GM18907 (cell line): ENCODE data around the gene PABPN1.

Source experiments
- ATAC-seq: cut with Tn5 transposase; IDR thresholded peaks from one replicate; pipeline ENCODE4 v1.9.1; 2021; ENCODE audit warnings: mild to moderate bottlenecking, moderate library complexity; ENCODE audit not compliant: unreplicated experiment

PABPN1 gene

DNA sequence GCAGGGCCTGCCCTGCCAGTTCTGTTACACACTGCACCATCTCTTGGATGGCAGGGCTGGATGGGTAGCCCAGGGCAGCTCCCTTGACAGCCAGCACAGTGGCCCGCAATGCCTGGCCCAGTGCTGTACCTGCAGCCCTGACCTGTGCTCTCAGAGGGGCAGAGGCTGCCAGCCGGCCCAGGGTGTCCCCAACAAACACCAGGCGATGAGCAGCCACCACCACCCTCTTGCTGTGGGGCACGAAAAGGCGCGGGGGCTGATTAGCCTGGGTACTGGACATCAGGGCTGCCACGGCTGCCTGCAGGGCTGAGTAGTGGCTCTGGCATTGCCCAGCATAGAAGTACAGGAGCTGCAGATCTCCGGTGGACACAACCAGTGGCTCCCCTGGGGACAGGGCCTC lies 36.0 kb downstream of the PABPN1 start:
- ATAC-seq, result no peak

- no peak for ATAC-seq
Measured at GRCh38 chr14:23358042-23358441, 36.8 kb downstream of the PABPN1 start.

GRCh38 chr14:23358553-23359166 lies 37.4 kb downstream of the PABPN1 start:
- ATAC-seq, result no peak

DNA sequence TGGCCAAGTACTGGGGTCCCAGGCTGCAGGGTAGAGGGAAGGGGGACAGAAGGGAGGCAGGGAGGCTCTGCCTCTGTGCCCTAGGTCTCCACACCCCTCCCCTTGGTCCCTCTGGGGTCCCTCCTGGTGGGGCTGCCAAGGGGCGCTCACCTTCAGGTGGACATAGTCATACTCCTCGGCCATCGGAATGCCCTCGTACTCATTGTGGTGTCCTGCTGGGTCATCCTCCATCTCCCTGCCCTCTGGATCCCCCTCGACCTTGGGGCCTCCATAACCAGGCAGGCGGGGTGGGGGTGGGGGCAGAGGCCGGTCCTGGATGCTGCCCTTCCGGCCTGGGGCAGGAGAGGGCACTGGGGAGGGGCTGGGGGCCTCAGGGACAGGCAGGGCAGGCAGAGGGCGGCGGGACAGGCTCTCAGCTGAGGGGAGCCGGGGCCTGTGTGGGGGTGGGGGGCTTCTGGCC lies 37.9 kb downstream of the PABPN1 start:
- ATAC-seq, result no peak

DNA sequence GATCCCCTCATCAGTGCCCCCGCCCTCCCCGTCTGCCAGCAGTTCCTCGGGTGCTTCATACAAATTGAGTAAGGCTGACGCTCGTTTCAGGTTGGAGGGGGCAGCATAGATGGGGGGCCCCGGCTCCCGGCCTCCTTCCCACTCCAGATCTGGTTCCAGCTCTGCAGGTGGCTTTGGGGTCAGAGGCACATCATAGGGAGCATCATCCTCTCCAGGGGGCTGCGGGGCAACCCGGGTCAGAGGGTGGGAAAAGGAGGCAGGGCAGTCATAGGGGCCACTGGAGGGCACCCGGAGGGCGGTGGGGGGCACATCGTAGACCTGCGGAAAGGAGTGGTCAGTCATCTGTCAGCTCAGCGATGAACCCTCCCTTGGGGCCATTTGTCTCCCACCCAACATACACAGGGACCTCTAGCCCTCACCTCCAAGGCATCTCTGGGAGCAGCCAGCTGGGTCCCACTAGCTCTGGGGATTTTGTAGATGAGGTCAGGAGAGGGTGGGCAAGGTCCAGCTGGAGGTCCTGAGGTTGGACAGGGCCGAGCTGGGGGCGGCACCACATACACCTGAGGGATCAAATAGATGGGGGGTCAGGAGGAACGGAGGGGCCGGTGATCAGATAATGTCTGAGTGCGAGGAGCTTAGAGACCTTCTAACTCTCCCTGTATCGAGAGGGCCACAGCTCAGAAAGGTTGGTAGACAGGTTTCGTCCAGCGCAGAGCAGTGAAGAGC lies 38.6 kb downstream of the PABPN1 start:
- no peak for ATAC-seq

- no peak for ATAC-seq
Measured at GRCh38 chr14:23360496-23360895, 39.2 kb downstream of the PABPN1 start.

DNA sequence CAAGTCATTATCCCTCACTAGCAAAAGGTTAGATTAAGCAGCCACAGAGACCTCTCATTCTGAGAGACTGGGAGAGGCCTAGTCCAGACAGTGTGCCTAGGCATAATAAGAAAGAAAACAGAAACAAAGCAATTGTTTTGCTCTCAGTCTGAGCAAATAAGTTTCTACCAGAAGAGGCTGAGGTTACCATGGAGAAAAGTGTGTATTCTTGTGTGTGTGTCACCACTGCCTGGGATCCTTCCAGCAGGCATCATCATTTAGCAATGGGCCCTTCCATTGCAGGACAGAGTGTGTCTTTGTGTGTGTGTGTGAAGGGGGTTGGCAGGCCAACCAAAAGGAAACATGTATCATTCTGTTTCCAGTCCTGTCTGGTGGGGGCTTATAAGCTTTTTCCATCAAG lies 40.1 kb downstream of the PABPN1 start:
- ATAC-seq, result no peak

DNA sequence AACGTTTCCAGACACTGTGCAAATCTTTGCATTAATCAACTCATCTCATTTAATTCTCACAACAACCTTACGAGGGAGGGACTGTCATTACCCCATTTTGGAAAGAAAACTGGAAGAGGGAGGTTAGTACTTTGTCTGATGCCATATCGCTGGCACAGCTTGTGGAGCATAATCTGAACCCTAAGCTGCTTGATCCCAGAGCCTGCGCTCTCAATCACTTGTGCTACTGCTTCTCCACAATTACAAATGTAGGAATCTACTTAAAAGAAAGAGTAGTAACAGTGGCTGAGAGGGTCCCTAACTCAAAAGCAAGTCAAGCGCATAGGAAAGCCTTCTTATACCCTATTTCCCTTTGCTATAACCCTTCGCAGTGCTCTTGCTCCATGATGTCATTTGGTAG lies 40.5 kb downstream of the PABPN1 start:
- no peak for ATAC-seq

- no peak for ATAC-seq
Measured at GRCh38 chr14:23362200-23362599, 40.9 kb downstream of the PABPN1 start.

DNA sequence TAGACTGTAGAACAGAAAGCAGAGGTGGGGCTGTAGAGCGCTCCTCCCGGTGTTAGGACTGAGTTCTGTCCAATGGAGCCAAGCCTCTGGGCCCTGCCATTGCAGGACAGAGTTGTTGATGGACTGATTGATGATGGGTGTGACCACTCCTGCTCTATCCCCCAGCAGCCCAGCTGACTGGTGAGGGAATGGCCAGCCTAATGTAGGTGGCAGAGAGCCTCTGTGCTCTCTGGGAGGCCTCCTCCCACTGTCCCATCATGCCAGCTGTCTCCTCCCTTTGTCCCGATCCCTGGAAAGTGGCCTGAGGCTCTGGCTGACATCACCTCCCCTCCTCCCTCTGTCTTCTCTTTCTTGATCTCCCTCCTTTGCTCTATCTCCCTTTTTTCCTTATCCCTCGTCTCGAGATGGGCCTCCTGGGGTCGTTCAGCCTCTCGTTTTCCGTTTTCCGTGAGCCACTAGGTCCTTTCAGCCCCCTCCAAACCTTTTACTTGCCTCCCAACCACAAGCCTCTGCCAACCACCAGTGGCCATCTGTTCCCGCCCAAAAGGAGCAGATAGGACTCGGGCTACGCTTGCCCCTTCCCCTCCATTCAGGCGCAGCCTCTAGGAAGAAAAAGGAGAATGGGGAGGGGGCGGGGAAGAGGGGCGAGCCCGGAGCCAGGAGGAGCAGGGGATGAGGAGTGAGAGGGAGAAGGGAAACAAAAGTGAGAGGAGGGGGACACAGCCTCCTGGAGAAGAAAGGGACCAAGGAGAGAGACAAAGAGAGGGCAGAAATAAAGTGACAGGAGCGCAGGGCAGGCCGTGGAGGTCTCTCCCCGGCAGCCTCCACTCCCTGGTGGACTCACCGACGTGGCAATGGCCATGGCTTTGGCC lies 43.1 kb downstream of the PABPN1 start:
- ATAC-seq, result no peak

DNA sequence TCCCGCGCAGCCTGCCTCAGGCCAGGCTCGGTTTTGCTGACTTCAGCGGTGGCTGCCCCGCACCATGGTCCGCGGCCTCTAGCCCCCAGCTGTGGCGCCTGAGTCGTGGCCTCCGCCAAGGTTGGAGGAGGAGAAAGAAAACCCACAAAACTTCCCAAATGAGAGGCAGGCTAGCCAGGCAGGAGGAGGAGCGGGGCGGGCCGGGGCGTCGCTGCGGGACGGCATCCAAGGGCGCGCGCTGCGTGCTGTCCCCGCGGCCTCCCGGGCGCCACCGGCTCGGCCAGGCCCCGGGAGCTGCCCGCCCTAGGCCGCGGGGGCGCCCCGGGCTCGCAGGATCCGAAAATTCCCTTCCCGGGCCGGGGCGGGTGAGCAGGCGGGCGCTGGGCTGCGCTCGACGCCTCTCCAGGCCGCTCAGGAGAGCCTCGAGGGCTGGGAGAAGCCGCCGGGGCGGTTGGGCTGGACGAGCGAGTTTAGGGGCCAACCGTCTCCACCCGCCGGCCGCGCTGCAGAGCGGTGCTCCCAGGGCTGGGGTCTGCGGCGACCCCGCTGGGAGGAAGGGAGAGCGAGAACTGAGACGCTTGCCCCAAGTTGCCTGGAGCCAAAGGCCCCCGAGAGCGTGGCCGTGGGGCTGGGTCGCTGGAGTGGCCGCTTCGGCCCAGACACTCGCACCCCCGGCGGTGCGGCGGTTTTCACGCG lies 43.9 kb downstream of the PABPN1 start, which contains the start of gene EFS:
Gene EFS (minus strand): TSS at position 137 of the 696 bp plus-strand sequence. CDS start 147 bp downstream, outside the sequence.
- ATAC-seq, result no peak

- ATAC-seq, result no peak
Measured at GRCh38 chr14:23365732-23366425, 44.6 kb downstream of the PABPN1 start.

DNA sequence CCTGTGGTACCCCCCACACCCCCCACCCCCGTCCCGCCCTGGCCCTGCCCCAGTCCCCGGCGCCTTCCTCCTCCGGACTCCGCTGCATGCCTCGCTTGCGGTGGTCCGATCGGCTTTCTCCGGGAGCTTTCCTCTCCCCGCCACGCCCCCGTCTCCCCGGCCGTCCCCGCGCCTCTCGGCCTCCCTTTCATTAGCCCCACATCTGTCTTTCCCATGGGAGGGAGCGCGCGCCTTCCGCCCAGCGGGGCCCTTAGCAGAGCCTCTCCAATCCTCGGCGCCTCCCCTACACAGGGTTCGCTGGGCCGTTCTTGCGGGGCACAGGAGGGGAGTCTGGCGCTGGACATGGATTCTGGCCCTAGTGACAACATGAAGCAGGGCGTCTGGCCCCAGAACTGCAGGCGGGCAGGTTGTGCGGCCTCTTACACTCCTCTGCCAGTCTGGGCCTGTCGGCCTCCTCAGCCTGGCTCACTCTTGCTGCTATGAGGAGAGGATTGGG lies 45.2 kb downstream of the PABPN1 start:
- ATAC-seq, result no peak

- no peak for ATAC-seq
Measured at GRCh38 chr14:23370221-23370620, 49.0 kb downstream of the PABPN1 start.

DNA sequence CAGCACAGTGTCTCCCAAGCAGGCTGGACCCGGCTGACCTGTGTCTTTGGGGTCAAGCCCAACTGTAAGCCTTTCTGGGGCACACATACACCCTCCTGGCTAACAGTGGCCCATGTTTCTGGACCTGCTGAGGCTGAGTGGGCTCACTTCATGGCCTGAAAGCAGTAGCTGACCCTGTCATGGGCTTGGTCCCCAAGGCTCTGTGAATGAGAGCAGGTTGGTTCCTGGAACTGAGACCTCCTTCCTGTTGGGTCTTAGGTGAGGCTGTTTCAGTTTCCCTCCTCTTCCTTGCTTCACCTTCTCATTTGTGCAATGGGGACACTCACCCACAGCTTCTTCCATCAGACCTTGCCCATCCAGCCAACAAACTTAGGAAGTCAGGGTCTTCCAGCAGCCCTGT lies 50.6 kb downstream of the PABPN1 start:
- ATAC-seq, result no peak

- ATAC-seq, result no peak
Measured at GRCh38 chr14:23372509-23372908, 51.3 kb downstream of the PABPN1 start, which contains the start of gene IL25. Gene IL25, plus strand, starts transcription at chr14:23372809.

DNA sequence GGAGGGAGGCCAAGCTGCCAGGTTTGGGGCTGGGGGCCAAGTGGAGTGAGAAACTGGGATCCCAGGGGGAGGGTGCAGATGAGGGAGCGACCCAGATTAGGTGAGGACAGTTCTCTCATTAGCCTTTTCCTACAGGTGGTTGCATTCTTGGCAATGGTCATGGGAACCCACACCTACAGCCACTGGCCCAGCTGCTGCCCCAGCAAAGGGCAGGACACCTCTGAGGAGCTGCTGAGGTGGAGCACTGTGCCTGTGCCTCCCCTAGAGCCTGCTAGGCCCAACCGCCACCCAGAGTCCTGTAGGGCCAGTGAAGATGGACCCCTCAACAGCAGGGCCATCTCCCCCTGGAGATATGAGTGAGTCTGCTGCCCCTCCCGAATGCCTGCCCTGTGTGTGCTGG lies 51.8 kb downstream of the PABPN1 start:
- ATAC-seq, result no peak
